Breast epithelium (tissue), 4 donors: ENCODE measurements around the gene ROR1. TPM values are rescaled to one million over a fixed set of nuclear protein-coding genes. Genes with fewer than 3 reads are reported as not detected.
"Not testable (repeated sequence)": the region's sequence is repeated elsewhere in the genome, so short reads cannot be mapped to it uniquely, and the experiment has no call there.

Experiments
- DNase-seq, 2 donors: peaks; one replicate each; pipeline ENCODE4 v3.0.0-alpha.2; 2019; ENCODE audit warnings: low spot score in 2 of 2
- H3K27ac ChIP-seq, 2 donors: fragments of 200-600 bp; sonication (generic) in 1 of 2; one replicate each; pipeline ENCODE4 v1.5.1; 2016 to 2019; ENCODE audit warnings: mild to moderate bottlenecking in 1 of 2
- H3K27me3 ChIP-seq, 2 donors: fragments of 200-600 bp; sonication (generic) in 1 of 2; one replicate each; pipeline versions ENCODE4 v1.5.1 to v1.6.0; 2017 to 2019; ENCODE audit warnings: control low read depth in 1 of 2, mild to moderate bottlenecking in 1 of 2
- H3K36me3 ChIP-seq: fragments of 200-600 bp; one replicate; pipeline ENCODE4 v1.5.1; 2019
- H3K4me1 ChIP-seq, 2 donors: fragments of 200-600 bp; sonication (generic); one replicate each; pipeline ENCODE4 v1.5.1; 2016 to 2019; ENCODE audit warnings: control low read depth in 1 of 2
- H3K4me3 ChIP-seq, 3 donors: fragments of 200-600 bp; sonication (generic); 1 replicate in 2 of 3; 2 replicates in 1 of 3; pipeline ENCODE4 v1.5.1; 2016 to 2019; ENCODE audit warnings: mild to moderate bottlenecking in 3 of 3, moderate library complexity in 2 of 3
- H3K9me3 ChIP-seq, 2 donors: fragments of 200-600 bp; sonication (generic) in 1 of 2; one replicate each; pipeline ENCODE4 v1.5.1; 2016 to 2019; ENCODE audit warnings: control low read depth in 1 of 2
- POLR2A ChIP-seq: fragments of 450-650 bp; IDR thresholded peaks from one replicate; pipeline ENCODE4 v1.6.1; 2016; ENCODE audit warnings: antibody characterized with exemption, mild to moderate bottlenecking, moderate library complexity
- POLR2AphosphoS5 ChIP-seq, 3 donors: sonication (generic); formaldehyde crosslinking; IDR thresholded peaks; one replicate each; pipeline ENCODE4 v1.6.1; 2017; ENCODE audit warnings: antibody characterized with exemption in 3 of 3
- intact Hi-C: fragments of 100-400 bp; cut with DNase I; formaldehyde crosslinking; loops from one replicate; pipeline ENCODE4 v1.15.1; 2023; ENCODE audit warnings: low total_unique reads
- total RNA-seq, 3 donors: library from RNA; depleted of rRNA; stranded (reverse); fragments of >200 nt; gene quantifications; one replicate each; pipeline ENCODE4 v1.1.0, GENCODE V29; 2016
- TF ChIP-seq, protein P1 (sequence below), 3 donors: fragments of 450-650 bp; IDR thresholded peaks; one replicate each; pipeline ENCODE4 v1.5.1; 2016 to 2017; ENCODE audit warnings: antibody characterized with exemption in 3 of 3, mild to moderate bottlenecking in 3 of 3, moderate library complexity in 3 of 3

Gene ROR1
- total RNA-seq, 3 donors from 2014 or later: 5.9 to 11.6 (median 7.7) TPM

DNA sequence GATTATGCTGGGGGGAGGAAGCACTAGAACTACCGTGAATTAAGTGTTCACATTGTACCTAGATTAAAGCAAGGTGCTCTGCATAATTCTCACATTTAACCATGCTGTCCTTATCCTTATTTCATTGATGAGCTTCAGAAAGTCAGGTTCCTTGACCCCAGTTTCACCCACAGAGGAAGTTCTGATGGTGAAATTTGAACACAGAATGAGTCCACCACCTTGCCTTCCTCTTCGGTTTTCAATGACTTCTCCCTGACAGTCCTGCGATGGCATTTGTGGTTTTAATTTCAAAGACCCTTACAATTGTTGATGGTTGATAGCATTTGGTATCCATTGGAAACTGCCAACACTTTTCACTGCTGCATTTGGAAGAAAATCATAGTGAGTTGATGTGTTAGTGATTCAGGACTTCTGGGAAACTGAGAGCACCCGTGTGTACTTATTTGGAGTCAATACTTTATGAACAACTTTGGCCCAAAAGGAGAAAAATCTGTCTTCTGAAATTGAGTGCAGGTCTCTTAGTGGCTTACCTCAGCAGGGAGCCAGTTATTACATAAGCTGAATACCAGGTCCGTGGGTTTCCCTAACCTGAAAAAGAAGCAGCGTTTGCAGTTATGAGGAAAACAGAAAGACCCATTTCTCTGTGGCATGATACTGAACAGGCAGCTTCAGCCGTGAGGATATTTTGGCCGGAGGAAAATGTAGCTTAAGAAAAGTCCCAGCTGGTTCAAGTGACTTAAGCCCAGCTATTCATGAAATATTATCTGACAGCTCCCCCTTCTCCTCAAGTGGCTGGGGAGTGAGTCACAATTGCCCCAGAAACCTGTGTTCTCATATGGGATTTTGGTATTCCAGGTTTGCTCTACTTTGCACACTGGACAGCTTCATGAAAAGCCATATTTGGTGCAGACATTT is 47.5 kb downstream of the ROR1 start:
- Histone ChIP-seq H3K9me3 (no peaks in the 10 kb centered on the region), H3K4me3 (no peak overlapping the region), H3K4me1 (no peaks in the 10 kb centered on the region), H3K36me3 (no peaks in the 10 kb centered on the region), H3K27me3 (no peaks in the 10 kb centered on the region), H3K27ac (no peak overlapping the region)
- DNase-seq: no peak
- TF ChIP-seq POLR2AphosphoS5 (IDR thresholded peaks at IDR 0.05) (no peak), POLR2A (no peak)
- TF ChIP-seq, protein P1, sequence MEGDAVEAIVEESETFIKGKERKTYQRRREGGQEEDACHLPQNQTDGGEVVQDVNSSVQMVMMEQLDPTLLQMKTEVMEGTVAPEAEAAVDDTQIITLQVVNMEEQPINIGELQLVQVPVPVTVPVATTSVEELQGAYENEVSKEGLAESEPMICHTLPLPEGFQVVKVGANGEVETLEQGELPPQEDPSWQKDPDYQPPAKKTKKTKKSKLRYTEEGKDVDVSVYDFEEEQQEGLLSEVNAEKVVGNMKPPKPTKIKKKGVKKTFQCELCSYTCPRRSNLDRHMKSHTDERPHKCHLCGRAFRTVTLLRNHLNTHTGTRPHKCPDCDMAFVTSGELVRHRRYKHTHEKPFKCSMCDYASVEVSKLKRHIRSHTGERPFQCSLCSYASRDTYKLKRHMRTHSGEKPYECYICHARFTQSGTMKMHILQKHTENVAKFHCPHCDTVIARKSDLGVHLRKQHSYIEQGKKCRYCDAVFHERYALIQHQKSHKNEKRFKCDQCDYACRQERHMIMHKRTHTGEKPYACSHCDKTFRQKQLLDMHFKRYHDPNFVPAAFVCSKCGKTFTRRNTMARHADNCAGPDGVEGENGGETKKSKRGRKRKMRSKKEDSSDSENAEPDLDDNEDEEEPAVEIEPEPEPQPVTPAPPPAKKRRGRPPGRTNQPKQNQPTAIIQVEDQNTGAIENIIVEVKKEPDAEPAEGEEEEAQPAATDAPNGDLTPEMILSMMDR (IDR thresholded peaks at IDR 0.05): no peak
- intact Hi-C loops: loop anchor here (2.0 kb wide), 1 partner anchor 27 kb away; no protein-coding TSS in a partner anchor

DNA sequence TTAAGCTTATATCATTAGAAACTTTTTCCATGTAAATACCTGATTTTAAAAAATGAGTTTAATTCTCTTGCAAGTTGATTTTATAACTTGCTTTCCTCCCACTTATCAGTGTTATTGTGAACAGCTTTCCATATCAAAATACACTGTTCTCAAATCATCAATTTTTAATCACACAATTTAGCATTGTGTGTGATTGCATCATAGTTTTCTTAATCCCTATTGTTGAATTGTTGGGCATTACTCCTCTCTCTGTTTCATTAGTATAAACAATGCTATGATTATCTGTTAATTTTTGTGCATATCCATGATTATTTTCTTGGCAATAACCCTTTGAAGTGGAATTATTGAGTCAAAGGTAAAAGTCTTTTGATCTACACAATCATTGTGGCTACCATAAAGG is 48.7 kb downstream of the ROR1 start:
- no peaks in the 10 kb centered on the region for H3K9me3 ChIP-seq
- no peaks in the 10 kb centered on the region for H3K27me3 ChIP-seq
- H3K36me3 ChIP-seq: no peaks in the 10 kb centered on the region
- no peak for DNase-seq
- TF ChIP-seq, protein P1 (IDR thresholded peaks at IDR 0.05): no peak
- TF ChIP-seq POLR2AphosphoS5 (IDR thresholded peaks at IDR 0.05): no peak
- TF ChIP-seq POLR2A: no peak
- no peak overlapping the region for H3K4me3 ChIP-seq
- no peak overlapping the region for H3K27ac ChIP-seq
- intact Hi-C loops: no loop called here
- no peaks in the 10 kb centered on the region for H3K4me1 ChIP-seq

DNA sequence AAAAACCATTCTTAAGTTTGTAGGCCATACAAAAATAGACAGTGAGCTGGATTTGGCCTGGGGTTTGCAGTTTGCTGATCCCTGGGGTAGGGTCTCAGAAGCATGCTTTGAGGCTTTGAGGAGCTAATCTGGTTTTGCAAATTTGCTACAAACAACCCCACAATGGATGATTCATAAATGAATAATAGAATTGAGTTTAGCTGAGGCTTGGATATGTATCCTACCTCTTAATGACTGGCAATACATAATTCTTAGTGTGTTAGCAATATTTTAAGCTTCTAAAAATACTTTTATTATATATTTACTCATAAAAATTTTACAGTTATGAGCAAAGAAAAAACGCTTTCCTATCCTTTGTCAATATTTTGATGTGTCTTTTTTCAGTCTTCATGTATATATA is 50.6 kb downstream of the ROR1 start:
- intact Hi-C loops: no loop called here
- Histone ChIP-seq H3K9me3 (no peaks in the 10 kb centered on the region), H3K36me3 (no peaks in the 10 kb centered on the region), H3K4me1 (no peaks in the 10 kb centered on the region), H3K4me3 (no peak overlapping the region), H3K27me3 (no peaks in the 10 kb centered on the region), H3K27ac (no peak overlapping the region)
- no peak for DNase-seq
- TF ChIP-seq POLR2A (no peak), POLR2AphosphoS5 (IDR thresholded peaks at IDR 0.05) (no peak)
- TF ChIP-seq, protein P1 (IDR thresholded peaks at IDR 0.05): no peak

DNA sequence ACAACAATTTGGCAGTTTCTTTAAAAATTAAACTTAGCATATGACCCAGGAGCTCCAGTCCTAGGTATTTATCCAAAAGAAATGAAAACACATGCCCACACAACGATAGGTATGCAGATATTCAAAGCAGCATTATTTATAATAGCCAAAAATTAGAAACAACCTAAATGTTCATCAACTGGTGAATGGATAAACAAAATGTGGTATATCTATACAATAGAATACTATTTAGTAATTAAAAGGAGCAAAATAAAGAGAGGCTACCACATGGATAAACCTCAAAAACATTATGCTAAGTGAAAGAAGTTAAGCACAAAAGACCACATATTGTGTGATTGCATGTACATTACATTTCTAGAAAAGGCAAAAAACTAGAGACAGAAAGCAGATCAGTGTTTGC is 51.3 kb downstream of the ROR1 start:
- TF ChIP-seq POLR2A (no peak), POLR2AphosphoS5 (IDR thresholded peaks at IDR 0.05) (no peak)
- TF ChIP-seq, protein P1 (IDR thresholded peaks at IDR 0.05): no peak
- H3K36me3 ChIP-seq: no peaks in the 10 kb centered on the region
- DNase-seq: no peak
- H3K4me3 ChIP-seq: no peak overlapping the region
- intact Hi-C loops: no loop called here
- no peaks in the 10 kb centered on the region for H3K4me1 ChIP-seq
- H3K27me3 ChIP-seq: no peaks in the 10 kb centered on the region
- H3K27ac ChIP-seq: no peak overlapping the region
- no peaks in the 10 kb centered on the region for H3K9me3 ChIP-seq

DNA sequence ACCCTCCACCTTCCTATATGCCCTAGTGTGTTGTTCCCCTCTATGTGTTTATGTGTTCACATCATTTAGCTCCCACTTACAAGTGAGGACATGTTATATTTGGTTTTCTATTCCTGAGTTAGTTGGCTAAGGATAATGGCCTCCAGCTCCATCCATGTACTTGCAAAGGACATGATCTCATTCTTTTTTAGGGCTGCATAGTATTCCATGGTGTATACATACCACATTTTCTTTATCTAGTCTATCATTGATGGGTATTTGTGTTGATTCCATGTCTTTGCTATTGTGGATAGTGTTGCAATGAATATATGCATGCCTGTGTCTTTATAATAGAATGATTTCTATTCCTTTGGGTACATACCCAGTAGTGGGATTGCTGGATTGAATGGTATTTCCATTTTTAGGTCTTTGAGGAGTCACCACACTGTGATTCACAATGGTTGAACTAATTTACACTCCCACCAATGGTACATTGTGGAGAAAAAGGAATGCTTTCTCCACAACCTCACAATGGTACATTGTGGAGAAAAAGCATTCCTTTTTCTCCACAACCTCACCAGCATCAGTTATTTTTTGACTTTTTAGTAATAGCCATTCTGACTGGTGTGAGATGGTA is 52.5 kb downstream of the ROR1 start:
- DNase-seq, H3K4me1 ChIP-seq, H3K36me3 ChIP-seq, H3K27me3 ChIP-seq, intact Hi-C loops, H3K27ac ChIP-seq, H3K9me3 ChIP-seq, H3K4me3 ChIP-seq: not testable (repeated sequence)
